Measurements from ENCODE around the gene SLC9B1. TPM values are rescaled to one million over a fixed set of nuclear protein-coding genes. Genes with fewer than 3 reads are reported as not detected.
A peak's percentile ranks its signal among the peaks of the same experiment; 100 is the strongest.
"Not testable (repeated sequence)": the region's sequence is repeated elsewhere in the genome, so short reads cannot be mapped to it uniquely, and the experiment has no call there.

Gene SLC9B1
- total and polyA plus RNA-seq, 10 donors: 0.37 to 5.4 (median 1.7) TPM

GRCh38 chr4:102868153-102868780 lies 151.2 kb downstream of the SLC9B1 start:
- Histone ChIP-seq H3K36me3 (peaks cover 0 to 5% (median 0%) of the 10 kb centered on the region in 6 donors), H3K27ac (peak overlapping the region; percentile 91 to 99 (median 98)), H3K27me3 (replicated peaks in 1 of 7) (no peaks in the 10 kb centered on the region), H3K4me3 (peak overlapping the region; percentile 62 to 90 (median 74)), H3K9me3 (no peaks in the 10 kb centered on the region), H3K4me1 (peaks cover 12 to 70% (median 41%) of the 10 kb centered on the region in 6 donors)
- peak; percentile 82 for DNase-seq
- WGBS, 5 donors: 3 to 17% (median 5%) methylated on average over 22 to 23 of the region's 23 CpGs
- TF ChIP-seq CTCF (IDR thresholded peaks at IDR 0.05 in 8 of 11, conservative IDR thresholded peaks at IDR 0.05 in 3 of 11) (no peak), POLR2A (IDR thresholded peaks at IDR 0.05) (no peak), POLR2AphosphoS5 (IDR thresholded peaks at IDR 0.05) (no peak)
- intact Hi-C loops (cut with DNase I; ENCODE audit: low total_unique reads): loop anchor here (5.0 kb wide), 1 partner anchor 41 kb away; the partner anchor contains the start of gene UBE2D3

GRCh38 chr4:102867278-102868152 lies 152.0 kb downstream of the SLC9B1 start:
- Histone ChIP-seq H3K9me3 (no peaks in the 10 kb centered on the region), H3K27me3 (replicated peaks in 1 of 7) (no peaks in the 10 kb centered on the region), H3K36me3 (no peaks in the 10 kb centered on the region), H3K27ac (peak overlapping the region; percentile 91 to 99 (median 98)), H3K4me1 (peaks cover 12 to 75% (median 42%) of the 10 kb centered on the region in 6 donors), H3K4me3 (peak overlapping the region; percentile 62 to 90 (median 74))
- 61 to 72% (median 68%) methylated on average over 12 of the region's 12 CpGs for WGBS, 5 donors
- DNase-seq: no peak
- intact Hi-C loops (cut with DNase I; ENCODE audit: low total_unique reads): loop anchor here (5.0 kb wide), 1 partner anchor 40 kb away; the partner anchor contains the start of gene UBE2D3
- TF ChIP-seq POLR2AphosphoS5 (IDR thresholded peaks at IDR 0.05) (no peak), CTCF (IDR thresholded peaks at IDR 0.05 in 8 of 11, conservative IDR thresholded peaks at IDR 0.05 in 3 of 11) (no peak), POLR2A (IDR thresholded peaks at IDR 0.05) (no peak)

DNA sequence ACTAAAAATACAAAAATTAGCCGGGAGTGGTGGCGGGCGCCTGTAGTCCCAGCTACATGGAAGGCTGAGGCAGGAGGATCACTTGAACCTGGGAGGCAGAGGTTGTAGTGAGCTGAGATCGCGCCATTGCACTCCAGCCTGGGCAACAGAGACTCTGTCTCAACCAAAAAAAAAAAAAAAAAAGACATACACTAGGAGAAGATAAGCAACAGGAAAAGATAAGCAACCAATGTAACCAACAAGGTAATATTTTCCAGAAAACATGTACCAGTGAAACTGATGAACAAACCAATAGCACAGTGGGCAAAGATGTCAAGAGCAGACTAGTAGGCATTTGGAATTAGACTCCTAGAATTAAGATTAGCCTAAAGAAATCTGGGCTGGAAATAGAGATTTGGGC lies 154.2 kb downstream of the SLC9B1 start:
- not testable (repeated sequence) for H3K27me3 ChIP-seq (replicated peaks in 1 of 7); DNase-seq; H3K4me3 ChIP-seq; H3K36me3 ChIP-seq; H3K9me3 ChIP-seq; H3K27ac ChIP-seq
- H3K4me1 ChIP-seq: peaks cover 12 to 64% (median 29%) of the 10 kb centered on the region in 6 donors
- 96 to 100% (median 99%) methylated on average over 5 of the region's 5 CpGs for WGBS, 5 donors
- intact Hi-C loops (cut with DNase I; ENCODE audit: low total_unique reads): loop anchor here (5.0 kb wide), 1 partner anchor 38 kb away; the partner anchor contains the start of gene UBE2D3

DNA sequence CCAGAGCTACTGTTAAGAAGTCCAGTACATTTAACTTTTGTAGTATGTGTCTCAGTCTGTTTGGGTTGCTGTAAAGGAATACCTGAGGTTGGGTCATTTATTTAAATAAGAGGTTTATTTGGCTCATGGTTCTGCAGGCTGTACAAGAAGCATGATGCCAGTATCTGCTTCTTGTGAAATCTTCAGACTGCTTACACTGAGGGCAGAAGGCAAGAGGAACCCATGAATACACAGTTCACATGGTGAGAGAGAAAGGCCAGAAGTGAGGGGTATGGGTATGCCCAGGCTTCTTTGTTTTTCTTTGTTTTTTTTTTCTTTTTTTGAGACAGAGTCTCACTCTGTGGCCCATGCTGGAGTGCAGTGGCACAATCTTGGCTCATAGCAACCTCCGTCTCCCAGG lies 156.8 kb downstream of the SLC9B1 start:
- H3K27ac ChIP-seq: peak overlapping the region in 4 of 8 donors; percentile 51 to 57 (median 52)
- WGBS, 5 donors: 93 to 100% (median 100%) methylated on average over 1 of the region's 1 CpG
- no peaks in the 10 kb centered on the region for H3K27me3 ChIP-seq (replicated peaks in 1 of 7)
- H3K9me3 ChIP-seq: peaks cover 0 to 29% (median 24%) of the 10 kb centered on the region in 8 donors
- DNase-seq: no peak
- no peak for TF ChIP-seq POLR2AphosphoS5 (IDR thresholded peaks at IDR 0.05)
- TF ChIP-seq POLR2A (IDR thresholded peaks at IDR 0.05): no peak
- TF ChIP-seq CTCF (IDR thresholded peaks at IDR 0.05 in 8 of 11, conservative IDR thresholded peaks at IDR 0.05 in 3 of 11): no peak
- H3K4me3 ChIP-seq: no peak overlapping the region
- H3K4me1 ChIP-seq: peaks cover 8 to 47% (median 16%) of the 10 kb centered on the region in 6 donors
- peaks cover 0 to 3% (median 0%) of the 10 kb centered on the region in 6 donors for H3K36me3 ChIP-seq
- intact Hi-C loops (cut with DNase I; ENCODE audit: low total_unique reads): no loop called here

All from spleen (tissue), 11 donors.